MM.1S (cell line): Measurements from ENCODE around the gene CCDC88C.

ENCODE experiments used
- CTCF ChIP-seq: fragments of 300-600 bp; sonication (generic); IDR thresholded peaks from 2 replicates; pipeline ENCODE4 v1.5.1; 2016; ENCODE audit warnings: antibody characterized with exemption, low read length, mixed read lengths
- EZH2 ChIP-seq: fragments of 300-600 bp; sonication (generic); optimal IDR thresholded peaks from 2 replicates; pipeline ENCODE3; 2017; ENCODE audit warnings: low read depth, mild to moderate bottlenecking, antibody characterized with exemption, low read length, mixed read lengths
- EZH2phosphoT487 ChIP-seq: fragments of 300-600 bp; sonication (generic); IDR thresholded peaks from 2 replicates; pipeline ENCODE4 v1.6.1; 2018; ENCODE audit warnings: antibody characterized with exemption, low read length

DNA sequence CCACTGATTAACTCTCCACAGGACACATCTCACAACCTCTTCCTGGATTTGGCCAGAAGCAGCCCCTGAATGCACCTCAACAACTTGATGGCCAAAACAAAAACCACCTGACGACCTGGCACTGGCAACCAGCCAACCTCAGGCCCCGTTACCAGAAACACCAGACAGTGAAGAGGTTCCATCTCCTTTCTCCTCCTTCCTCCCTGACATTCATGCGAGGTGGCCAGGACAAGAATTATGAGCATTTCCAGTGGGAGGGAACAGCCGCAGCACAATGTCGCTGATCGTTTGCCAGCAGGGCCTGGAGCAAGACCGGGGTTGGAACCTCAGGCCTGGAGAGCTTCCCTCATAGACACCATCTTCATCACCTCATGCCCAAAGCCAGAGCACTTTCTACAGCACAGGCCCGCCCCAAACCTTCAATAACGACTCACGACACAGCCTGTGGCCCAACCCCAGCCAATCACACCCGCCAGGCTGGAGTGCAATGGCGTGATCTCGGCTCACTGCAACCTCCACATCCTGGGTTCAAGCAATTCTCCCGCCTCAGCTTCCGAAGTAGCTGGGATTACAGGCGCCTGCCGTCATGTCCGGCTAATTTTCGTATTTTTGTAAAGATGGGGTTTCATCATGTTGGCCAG, 48.7 kb downstream of the CCDC88C start:
- no peak for TF ChIP-seq CTCF
- no peak for TF ChIP-seq EZH2phosphoT487
- no peak for TF ChIP-seq EZH2
